ENCODE data around the gene TCFL5.
A peak's percentile ranks its signal among the peaks of the same experiment; 100 is the strongest.

Gene TCFL5

GRCh38 chr20:62861726-62862336, at the start of gene TCFL5:
TCFL5 (minus strand) TSS chr20:62861822; CDS start chr20:62861670, 152 bp downstream.
- DNase-seq = peak; percentile 86 to 89

- DNase-seq = no peak
Observed at GRCh38 chr20:62910777-62911497, 49.3 kb upstream of the TCFL5 start.

DNA sequence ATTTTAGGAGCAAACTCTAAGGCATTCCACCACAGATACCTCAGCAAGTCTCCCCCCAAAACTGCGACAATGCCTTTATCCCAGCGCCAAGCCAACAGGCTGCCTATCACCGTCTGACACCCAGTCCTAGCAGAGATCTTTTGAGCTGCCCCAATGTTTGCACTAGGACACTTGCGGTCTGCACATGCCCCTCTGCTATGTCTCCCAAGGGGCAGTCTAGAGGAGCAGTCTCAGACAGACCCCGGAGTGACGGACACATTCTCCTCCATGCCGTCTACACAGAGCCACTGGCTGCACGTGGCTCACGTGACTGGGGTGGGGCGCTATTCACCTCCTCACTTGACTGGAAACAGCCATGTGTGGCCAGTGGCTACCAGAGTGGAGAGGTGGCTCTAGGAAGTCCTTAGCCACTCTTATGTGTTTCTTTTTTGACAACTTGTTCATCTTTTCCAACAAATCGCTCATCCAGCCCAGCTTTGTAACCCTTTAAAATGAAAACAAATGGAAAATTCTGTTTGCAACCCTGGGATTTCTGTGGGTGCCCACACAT, 48.7 kb upstream of the TCFL5 start:
- no peak for DNase-seq

GRCh38 chr20:62908971-62909791, 47.6 kb upstream of the TCFL5 start:
- DNase-seq = peak; percentile 95 to 97

DNA sequence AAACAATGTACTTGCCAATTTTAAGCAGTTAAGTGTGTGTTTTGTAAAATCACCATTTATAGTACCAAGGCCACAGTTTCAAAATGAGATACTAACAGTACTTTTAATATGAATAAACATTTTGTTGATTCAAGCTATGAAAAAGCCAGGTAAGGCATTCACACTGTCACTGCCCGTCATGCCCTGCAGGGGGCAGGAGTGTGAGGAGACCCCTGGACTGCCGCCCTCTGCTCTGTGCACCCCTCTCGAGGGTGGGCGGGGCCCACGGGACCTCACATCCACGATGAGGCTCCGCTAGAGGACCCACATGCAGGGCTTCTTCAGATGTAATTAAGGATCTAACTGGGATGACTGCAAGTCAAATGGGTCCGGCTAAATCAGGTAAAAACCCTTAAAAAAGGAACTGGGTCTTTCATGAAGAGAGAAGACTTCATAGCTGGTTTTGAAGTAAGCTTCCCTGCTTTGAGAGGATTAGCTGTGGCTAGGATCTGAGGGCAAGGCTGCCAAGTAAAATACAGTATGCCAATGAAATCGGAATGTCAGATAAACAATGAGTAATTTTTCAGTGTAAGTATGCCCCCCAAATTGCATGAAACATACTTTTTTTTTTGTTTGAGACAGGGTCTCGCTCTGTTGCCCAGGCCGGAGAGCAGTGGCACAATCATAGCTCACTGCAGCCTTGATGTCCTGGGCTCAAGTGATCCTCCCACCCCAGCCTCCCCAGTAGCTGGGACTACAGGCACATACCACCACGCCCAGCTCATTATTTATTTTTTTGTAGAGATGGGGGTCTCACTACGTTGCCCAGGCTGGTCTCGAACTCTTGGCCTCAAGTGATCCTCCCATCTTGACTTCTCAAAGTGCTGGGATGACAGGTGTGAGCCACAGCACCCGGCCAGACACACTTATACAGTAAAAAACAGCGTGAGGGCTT, 46.0 kb upstream of the TCFL5 start:
- no peak for DNase-seq

DNA sequence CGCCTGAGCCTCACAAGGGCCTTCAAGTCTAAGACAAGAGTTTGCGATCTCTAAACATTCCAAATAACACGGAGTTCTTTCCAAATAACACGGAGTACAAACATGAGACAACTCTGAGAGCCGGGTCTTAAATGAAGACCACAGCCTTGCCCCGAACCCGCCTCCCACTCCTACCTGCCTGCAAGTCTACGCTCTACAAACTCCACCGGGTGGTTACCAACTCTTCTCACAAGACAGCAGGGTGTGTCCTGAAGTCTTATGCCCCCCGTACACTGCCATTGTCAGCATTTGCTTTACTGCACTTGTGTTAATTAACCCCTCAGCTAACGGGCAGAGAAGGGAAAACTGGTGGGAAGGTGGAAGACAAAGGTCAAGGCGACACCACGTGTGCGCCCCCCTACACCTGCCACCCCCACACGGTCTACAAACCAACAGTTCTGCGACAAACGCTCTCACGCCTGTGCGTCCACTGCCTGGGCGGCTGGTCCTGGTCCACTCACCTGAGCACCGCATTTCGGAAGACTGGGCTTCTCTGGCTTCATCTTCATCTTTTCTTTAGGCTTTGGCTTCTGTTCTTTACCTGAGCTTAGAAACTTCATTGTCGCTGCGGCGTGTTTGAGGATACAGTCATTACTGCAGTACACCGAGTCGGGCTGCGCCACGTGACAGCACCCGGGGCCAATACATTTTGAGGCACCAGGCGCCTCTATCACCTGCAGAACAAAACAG, 45.2 kb upstream of the TCFL5 start:
- DNase-seq = no peak

- no peak for DNase-seq
Observed at GRCh38 chr20:62906209-62906608, 44.6 kb upstream of the TCFL5 start.

DNA sequence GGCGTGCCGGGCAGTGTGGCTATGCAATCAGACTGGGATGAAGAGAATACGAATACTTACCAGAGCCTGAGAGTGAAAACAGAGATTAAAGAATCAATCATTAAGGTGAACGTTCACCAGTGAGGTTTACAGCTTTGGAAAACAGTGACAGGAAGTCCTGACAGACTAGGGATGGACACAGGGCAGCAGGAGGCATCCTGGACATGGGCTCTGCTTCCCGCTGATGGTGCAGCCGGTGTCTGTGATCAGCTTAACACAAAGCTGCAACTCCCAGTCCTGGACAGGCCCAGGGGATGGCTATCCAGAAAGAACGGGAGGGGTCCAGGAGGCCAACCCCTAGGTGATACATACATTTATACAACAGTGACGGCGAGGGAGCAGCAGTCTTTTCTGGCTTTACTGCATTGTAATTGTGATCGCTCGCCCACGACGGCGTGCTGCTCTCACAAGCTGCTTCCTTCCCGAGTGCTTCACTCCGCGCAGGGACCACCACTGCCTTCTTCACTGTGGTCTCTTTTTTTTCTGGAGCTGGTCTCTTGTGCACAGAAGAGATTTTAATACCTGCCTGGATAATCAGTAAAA, 44.0 kb upstream of the TCFL5 start:
- no peak for DNase-seq

GRCh38 chr20:62902926-62903615, 41.4 kb upstream of the TCFL5 start:
- no peak for DNase-seq

DNA sequence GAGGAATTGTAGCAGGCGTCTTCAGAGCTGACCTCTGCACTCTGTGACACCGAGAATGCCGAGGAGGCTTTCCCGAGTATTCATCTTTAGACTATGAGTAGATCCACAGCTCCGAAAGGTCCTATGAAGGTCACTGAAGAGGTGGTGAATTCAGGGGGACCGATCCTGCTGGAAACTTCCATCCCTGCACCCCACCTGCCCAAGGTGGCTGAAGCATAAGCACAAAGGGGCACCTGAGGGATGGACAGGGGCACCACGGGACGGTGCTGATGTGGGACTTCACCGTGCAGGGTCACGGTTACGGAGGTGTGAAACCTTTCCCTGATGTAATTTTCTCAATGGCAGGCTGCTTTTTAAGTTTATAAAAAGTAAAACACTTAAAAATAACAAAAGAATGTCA, 40.3 kb upstream of the TCFL5 start:
- no peak for DNase-seq

GRCh38 chr20:62900692-62901584, 39.3 kb upstream of the TCFL5 start:
- DNase-seq = peak; percentile 42 to 63

DNA sequence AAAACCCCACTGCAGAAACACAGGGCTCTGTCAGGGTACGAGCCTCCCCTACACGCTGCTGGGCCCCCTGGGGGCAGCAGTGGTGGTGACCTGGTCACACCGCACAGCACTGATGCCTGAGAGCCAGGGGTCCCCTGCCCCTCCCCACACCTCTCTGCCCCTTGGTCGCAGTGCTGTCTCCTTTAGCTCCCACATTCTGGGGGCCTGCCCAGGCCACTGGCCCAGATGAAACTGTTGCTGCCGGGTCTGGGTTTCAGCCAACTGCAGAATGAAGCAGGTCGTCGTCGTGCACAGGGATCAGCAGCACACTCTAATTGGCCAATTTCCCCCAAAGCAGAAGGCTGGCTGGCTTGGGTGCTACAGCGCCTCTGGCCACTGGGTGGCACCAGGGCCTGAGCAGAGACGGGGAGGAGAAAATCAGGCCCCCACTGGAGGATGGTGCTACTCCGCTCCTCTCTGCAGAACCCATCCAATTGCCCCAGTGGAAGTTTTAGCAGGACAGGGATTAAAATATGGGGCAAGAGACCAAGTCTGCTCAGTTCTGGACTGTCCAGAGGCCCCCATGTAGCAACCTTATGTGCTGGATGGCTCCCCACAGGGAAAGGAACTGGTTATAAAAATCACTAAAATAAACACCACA, 38.5 kb upstream of the TCFL5 start:
- DNase-seq = peak; percentile 83 to 88

- DNase-seq = no peak
Observed at GRCh38 chr20:62899633-62900051, 38.0 kb upstream of the TCFL5 start.

- DNase-seq = no peak
Observed at GRCh38 chr20:62898970-62899632, 37.5 kb upstream of the TCFL5 start.

GRCh38 chr20:62898093-62898964, 36.7 kb upstream of the TCFL5 start:
- no peak for DNase-seq

GRCh38 chr20:62897666-62898065, 36.0 kb upstream of the TCFL5 start:
- DNase-seq = no peak

GRCh38 chr20:62896526-62896925, 34.9 kb upstream of the TCFL5 start:
- no peak for DNase-seq
